Activated gamma-delta T cell treated with anti-CD3 and anti-CD28 coated beads, Interleukin-2, amount 50 U/mL, for 16 hours (primary cell): ENCODE results near the gene PCP4L1.
A peak's percentile ranks its signal among the peaks of the same experiment; 100 is the strongest.
"Not testable (repeated sequence)": the region's sequence is repeated elsewhere in the genome, so short reads cannot be mapped to it uniquely, and the experiment has no call there.

ENCODE experiments used
- DNase-seq: peaks from one replicate; pipeline ENCODE4 v3.0.0-alpha.2; 2020; ENCODE audit warnings: low read depth

PCP4L1 gene

GRCh38 chr1:161258439-161259344 is at the start of gene PCP4L1:
Gene PCP4L1 (plus strand): TSS chr1:161258745. CDS start chr1:161258975, 230 bp downstream.
- DNase-seq = peak; percentile 12

GRCh38 chr1:161209790-161210409 is 48.6 kb upstream of the PCP4L1 start:
- peak; percentile 58 for DNase-seq

GRCh38 chr1:161214369-161214768 is 44.2 kb upstream of the PCP4L1 start:
- no peak for DNase-seq

- no peak for DNase-seq
Observed at GRCh38 chr1:161215076-161215475, 43.5 kb upstream of the PCP4L1 start, which contains the start of gene FCER1G. Gene FCER1G (plus strand): TSS chr1:161215295. CDS start chr1:161215322, 27 bp downstream.

- DNase-seq = no peak
Observed at GRCh38 chr1:161216945-161217712, 41.4 kb upstream of the PCP4L1 start.

GRCh38 chr1:161217831-161218230 is 40.7 kb upstream of the PCP4L1 start:
- DNase-seq = no peak

- no peak for DNase-seq
Observed at GRCh38 chr1:161218301-161219077, 40.1 kb upstream of the PCP4L1 start.

- no peak for DNase-seq
Observed at GRCh38 chr1:161219078-161219892, 39.3 kb upstream of the PCP4L1 start.

GRCh38 chr1:161220002-161220401 is 38.5 kb upstream of the PCP4L1 start:
- DNase-seq = no peak

GRCh38 chr1:161222175-161223019 is 36.1 kb upstream of the PCP4L1 start:
- no peak for DNase-seq

GRCh38 chr1:161223805-161224694 is 34.5 kb upstream of the PCP4L1 start:
- DNase-seq = no peak

- DNase-seq = not testable (repeated sequence)
Observed at GRCh38 chr1:161224695-161225087, 33.9 kb upstream of the PCP4L1 start.

GRCh38 chr1:161225178-161225533 is 33.4 kb upstream of the PCP4L1 start:
- no peak for DNase-seq

GRCh38 chr1:161225534-161226319 is 32.8 kb upstream of the PCP4L1 start, which contains the start of gene TOMM40L:
Gene TOMM40L (plus strand): TSS chr1:161226060. CDS start chr1:161226490, 430 bp downstream.
- DNase-seq = peak; percentile 80

GRCh38 chr1:161226320-161226711 is 32.2 kb upstream of the PCP4L1 start:
- no peak for DNase-seq

- no peak for DNase-seq
Observed at GRCh38 chr1:161226759-161227158, 31.8 kb upstream of the PCP4L1 start.

GRCh38 chr1:161227196-161227871 is 31.2 kb upstream of the PCP4L1 start:
- peak; percentile 84 for DNase-seq
